GM10266 (cell line): ENCODE data around the gene CACNG6.
"Not testable (repeated sequence)": the region's sequence is repeated elsewhere in the genome, so short reads cannot be mapped to it uniquely, and the experiment has no call there.

Experiments used
- DNase-seq: peaks from one replicate; pipeline ENCODE4 v3.0.0; 2012; ENCODE audit errors: extremely low spot score
- CTCF ChIP-seq: IDR thresholded peaks from 2 replicates; pipeline ENCODE4 v1.5.1; 2012; ENCODE audit warnings: mild to moderate bottlenecking, low read depth; ENCODE audit not compliant: control insufficient read depth, insufficient read depth; ENCODE audit errors: missing control alignments

The CACNG6 gene

GRCh38 chr19:53991224-53992113, at the start of gene CACNG6:
TSS of gene CACNG6 (plus strand) at chr19:53991637. CDS start at chr19:53992878, 1,241 bp downstream.
- DNase-seq: peak; percentile 68
- no peak for TF ChIP-seq CTCF

DNA sequence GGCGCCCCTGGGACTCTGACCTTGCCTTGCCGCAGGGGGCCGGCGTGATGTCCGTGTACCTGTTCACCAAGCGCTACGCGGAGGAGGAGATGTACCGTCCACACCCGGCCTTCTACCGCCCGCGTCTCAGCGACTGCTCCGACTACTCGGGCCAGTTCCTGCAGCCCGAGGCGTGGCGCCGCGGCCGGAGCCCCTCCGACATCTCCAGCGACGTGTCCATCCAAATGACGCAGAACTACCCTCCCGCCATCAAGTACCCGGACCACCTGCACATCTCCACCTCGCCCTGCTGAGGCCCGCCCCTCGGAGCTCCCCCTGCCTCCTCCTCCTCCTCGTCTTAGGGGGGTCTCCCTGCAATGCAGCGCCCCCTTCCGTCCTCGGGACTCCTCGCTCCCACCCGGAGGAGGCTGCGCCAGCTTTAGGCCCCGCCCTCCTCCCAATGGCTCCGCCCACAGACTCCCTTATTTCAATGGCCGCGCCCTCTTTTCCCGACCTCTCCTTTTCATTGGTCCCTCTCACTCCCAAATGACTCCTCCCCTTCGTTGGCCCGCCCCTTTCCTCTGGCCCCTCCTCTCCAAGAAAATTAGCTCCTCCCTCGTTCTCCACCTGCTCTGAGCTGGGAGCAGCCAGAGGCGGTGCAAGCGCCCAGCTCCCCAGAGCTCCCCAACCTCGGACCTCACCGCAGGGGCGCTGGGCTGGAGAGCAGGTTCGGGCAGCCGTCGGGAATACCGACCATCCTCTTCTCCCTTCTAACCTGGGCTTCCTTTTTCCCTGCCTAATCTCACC, 49.2 kb upstream of the CACNG6 start:
- no peak for DNase-seq
- TF ChIP-seq CTCF: no peak

- DNase-seq: no peak
- TF ChIP-seq CTCF: no peak
These were observed 47.0 kb upstream of the CACNG6 start for GRCh38 chr19:53944416-53944815.

DNA sequence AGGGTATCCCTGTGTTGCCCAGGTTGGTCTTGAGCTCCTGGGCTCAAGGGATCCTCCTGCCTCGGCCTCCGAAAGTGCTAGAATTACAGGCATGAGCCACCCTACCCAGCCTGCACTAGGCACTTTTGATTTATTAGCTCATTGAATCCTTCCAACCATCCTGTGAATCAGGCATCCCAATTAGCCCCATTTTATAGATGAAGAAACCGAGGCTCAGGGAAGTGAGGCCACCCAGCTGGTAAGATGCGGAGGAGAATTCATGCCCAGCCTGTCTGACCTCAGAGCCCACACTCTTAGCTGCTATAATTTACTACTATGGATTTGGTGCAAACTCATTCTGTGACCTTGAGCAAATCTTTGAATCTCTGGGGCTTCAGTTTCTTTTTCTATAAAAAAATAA, 46.5 kb upstream of the CACNG6 start:
- TF ChIP-seq CTCF: no peak
- no peak for DNase-seq

GRCh38 chr19:53945441-53945840, 46.0 kb upstream of the CACNG6 start:
- TF ChIP-seq CTCF: no peak
- no peak for DNase-seq

DNA sequence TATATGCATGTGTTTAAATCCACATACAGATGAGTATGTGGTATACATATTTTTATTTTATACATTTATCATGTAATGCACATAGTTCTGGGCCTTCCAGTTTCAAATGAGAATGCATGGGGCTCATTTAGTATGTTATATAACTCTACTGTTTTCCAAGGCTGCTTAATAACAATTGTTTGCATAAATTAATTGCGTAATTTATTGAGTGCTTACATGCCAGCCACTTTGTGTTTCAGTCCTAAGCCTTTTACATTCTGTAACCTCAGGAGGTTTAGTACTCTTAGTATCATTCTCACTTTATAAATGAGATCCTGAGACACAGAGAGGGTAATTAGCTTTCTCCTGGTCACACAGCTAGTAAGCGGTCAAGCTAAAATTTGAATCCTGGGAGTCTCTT, 45.4 kb upstream of the CACNG6 start:
- no peak for DNase-seq
- no peak for TF ChIP-seq CTCF

DNA sequence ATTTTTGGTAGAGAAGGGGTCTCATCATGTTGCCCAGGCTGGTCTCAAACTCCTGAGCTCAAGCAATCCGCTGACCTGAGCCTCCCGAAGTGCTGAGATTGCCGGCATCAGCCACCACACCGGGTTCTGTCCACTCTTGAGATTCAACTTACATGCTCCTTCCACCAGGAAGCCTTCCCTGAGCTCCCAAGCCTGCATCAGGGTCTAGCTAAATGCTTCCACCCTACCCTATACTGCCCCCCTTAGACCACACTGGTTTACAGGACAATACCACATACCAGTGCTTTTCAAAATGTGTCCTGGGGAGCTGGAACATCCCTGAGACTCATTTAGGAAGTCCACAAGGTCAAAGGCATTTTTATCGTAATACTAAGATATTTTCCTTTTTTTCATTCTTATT, 43.8 kb upstream of the CACNG6 start:
- no peak for DNase-seq
- no peak for TF ChIP-seq CTCF

GRCh38 chr19:53948611-53949010, 42.8 kb upstream of the CACNG6 start:
- DNase-seq: not testable (repeated sequence)
